ENCODE results near the gene ATP8A2. TPM values are rescaled to one million over a fixed set of nuclear protein-coding genes. Genes with fewer than 3 reads are reported as not detected.

Gene ATP8A2
- total RNA-seq = 0.07 and 0.13 TPM in 2 replicates

GRCh38 chr13:25371875-25372283 lies at the start of gene ATP8A2:
ATP8A2 (plus strand) TSS chr13:25371974; CDS start chr13:25372213, 239 bp downstream.

GRCh38 chr13:26051657-26052311 lies 680.0 kb downstream of the ATP8A2 start, which contains the start of gene SHISA2:
SHISA2 (minus strand) TSS chr13:26052016; CDS start chr13:26050975, 1,041 bp downstream.

Small RNA genes within 50 kb of the gene (small RNA-seq; reads per million reads assigned to genes)
- gene RN7SL741P (not detected), gene RNU6-78P (not detected), gene RNY1P3 (not detected)

Other genes with a start within 250 kb of the ATP8A2 start
- gene AMER2, start 199.7 kb upstream of the ATP8A2 start, total RNA-seq = not detected in 2 replicates
- 49.5 and 55.6 TPM in 2 replicates for gene MTMR6, start 84.5 kb upstream of the ATP8A2 start, total RNA-seq
- 87.4 and 97.9 TPM in 2 replicates for gene NUP58, start 70.3 kb upstream of the ATP8A2 start, total RNA-seq